ENCODE data around the gene CFAP92.

The CFAP92 gene

DNA sequence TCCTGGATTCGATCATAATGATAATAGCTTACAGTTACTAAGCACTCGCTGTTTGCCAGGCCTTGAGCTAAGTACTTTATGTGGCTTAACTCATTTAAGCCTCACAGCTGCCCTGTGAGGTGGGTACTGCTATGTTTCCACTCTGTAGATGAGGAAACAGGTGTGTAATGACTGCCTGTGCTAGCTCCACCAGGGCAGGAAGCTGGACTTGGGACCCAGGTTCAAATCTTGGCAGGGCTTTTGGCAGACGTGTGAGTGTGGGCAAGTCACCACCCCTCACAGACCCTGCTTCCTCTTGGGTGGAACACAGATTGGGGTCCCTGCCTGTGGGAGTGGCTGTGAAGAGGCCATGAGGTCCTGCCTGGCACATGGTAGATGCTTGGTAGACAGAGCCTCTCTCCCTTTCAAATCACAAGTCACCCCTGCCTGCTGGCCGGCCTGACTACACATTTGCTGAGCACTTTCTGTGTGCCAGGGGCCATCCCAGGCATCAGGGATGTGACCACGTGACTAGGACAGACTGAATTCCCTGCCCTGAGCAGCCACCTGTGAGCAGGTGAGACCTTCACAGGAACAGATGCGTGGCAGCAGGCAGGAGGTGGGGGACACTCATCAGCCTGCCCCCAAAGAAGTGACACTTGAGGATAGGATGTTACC is 10.9 kb upstream of the CFAP92 start:
- DNase-seq (ENCODE audit: low spot score) = no peak

DNA sequence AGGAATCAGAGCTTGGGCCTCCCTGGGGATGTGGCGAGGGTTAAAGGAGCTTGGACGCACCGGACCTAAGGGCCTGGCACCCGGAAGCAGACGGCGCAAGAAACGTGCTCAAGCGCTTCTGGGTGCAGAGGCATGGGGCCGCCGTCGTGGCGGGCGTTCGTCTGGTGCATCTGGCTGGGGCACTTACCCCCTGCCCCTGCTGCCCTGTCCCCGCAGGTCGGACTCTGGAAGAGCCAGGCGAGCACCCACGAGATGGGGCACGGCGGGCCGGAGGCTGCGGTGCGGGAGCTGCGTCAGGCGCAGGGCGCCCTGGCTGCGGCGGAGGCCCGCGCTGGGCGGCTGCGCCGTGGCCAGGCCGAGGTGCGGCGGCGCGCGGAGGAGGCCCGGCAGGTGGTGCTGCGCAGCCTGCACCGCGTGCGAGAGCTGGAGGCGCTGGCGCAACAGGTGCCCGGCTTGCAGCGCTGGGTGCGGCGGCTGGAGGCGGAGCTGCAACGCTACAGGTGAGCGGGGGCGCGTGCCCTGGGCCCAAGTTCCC is 9.8 kb upstream of the CFAP92 start:
- no peak for DNase-seq (ENCODE audit: low spot score)

DNA sequence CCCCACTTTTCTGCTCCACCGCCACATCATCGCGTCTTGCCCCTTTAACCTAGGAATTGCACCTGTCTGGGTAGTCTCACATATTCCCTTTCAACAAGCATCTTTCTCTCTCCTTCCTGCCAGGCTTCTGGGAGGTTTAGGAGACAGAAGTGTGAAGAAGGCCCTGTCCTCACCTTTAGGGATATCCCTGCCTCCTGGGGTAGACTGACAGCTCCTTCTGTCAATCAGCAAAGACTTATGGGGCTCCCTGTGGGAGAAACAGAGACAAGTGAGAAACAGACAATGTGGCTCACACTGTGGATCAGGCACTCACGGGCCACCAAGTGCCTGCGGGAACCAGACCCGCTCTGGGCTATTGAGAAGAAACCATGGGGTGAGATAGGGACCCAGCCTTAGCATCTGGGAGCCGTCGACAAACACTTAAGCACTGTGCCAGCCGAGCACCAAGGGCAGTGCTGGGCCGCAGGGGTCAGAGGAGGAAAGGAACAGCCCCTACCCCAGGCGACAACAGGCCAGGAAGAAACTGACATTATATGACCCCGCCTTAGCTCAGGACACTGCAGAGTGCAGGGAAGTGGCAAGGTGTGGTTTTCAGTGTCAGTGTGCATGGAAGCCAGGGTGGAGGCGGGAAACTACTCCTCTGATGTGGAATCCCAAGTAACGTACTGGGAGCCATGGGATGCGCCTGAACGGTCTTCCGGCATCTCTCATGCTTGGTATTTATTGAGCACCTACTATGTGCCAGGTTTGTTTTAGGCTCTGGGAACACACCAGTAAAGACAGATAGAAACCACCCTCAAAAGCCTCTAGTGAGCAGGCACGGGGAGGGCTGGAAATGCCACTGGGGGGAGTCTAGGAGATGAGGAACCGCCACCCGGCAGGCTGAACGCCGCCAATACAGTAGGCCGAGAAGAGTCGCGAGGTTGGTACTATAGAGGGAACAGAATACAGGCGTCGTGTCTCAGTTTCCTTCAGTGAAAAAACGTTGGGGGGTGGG is 9.0 kb upstream of the CFAP92 start:
- DNase-seq (ENCODE audit: low spot score) = no peak

DNA sequence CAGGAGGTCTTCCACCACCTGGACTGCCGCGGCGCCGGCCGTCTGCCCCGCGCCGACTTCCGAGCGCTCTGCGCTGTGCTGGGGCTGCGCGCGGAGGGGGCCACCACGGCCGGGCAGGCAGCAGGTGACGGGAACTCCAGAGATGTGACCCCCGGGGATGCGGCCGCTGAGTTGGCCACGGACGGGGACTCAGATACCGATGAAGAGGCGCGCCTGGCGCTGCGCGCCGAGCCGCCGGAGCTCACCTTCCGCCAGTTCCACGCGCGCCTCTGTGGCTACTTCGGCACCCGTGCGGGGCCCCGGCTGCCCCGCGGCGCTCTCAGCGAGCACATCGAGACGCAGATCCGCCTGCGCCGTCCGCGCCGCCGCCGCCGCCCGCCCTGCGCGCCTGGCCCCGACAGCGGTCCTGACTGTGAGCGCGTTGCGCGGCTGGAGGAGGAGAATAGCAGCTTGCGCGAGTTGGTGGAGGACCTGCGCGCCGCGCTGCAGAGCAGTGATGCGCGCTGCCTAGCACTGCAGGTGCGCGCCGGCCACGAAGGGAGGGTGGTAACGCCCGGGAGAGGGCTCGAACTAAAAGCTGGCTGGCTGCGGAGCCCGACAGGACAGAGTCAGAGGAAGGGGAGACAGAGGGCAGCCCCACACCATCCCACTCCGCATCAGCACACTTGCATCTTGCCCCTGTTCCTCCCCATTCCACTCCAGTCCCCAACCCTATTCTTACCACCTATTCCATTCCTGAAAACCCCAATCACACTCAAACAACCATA is 8.1 kb upstream of the CFAP92 start:
- DNase-seq (ENCODE audit: low spot score) = peak; percentile 72

DNA sequence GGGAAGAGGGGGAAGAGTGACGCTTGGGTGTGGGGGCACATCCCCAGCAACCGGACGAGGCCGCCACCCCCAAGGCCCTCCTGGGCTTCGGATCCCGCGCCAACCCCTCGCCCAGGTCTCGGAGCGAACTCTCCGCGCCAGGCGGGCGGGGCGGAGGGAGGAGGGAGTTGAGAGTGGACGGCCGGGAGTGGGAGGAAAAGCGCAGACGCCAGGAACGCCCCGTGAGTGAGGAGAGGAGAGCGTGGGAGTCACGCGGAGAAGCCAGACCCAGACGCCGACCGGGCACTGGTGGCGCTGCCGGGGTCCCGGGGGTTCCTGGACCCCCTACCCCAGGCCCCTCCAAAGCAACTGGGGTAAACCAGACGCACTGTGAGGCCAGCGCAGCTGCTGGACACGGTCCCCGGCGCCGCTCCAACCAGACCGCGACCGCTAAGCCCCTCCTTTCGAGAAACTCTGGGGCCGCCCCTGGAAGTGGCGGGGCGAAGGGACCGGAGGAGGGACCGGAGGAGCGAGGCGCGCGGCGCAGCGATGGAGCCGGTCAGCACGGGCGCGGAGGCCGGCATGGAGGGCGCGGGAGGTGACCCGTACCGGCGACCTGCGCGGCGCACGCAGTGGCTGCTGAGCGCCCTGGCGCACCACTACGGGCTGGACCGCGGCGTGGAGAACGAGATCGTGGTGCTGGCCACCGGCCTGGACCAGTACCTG is 7.4 kb upstream of the CFAP92 start, which contains the start of gene EFCC1:
EFCC1 (plus strand) TSS at position 204 of the 705 bp plus-strand sequence; CDS start at position 529, 325 bp downstream.
- DNase-seq (ENCODE audit: low spot score) = peak; percentile 86

DNA sequence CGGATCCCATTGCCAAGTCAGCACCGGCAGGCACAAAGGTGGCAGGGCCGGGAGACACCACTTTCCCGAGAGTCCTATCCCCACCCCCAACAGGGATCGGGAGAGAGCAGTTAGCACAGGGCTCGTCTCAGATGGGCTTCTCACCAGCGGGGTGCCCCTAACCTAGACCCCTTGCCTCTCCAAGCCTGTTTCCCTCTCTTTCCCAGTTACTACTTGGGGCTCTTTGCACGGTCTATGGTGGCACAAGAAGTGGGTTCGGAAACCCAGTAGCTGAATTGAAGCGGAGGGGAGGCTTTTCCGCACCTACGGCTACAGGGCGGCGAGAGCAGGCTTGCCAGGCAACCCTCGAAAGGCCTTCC is 6.8 kb upstream of the CFAP92 start:
- DNase-seq (ENCODE audit: low spot score) = no peak

DNA sequence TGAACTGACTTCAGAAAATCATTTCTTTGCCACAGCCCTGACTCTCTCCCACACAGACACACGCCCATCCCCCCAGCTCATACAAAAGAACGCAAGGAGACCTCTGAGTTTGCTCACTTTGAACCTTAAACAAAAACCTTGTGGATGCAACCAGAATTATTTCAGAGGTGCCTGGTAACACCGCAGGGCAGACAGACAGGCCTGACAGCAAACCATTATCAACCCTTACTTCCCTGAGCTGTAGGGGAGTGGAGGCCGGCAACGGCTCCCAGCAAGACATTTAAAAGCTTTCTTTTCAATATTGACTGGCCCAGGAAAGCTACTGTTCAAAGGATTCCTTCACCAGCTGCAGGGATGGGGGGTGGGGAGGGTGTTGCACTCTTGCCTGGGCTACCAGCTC is 5.2 kb upstream of the CFAP92 start:
- DNase-seq (ENCODE audit: low spot score) = no peak

DNA sequence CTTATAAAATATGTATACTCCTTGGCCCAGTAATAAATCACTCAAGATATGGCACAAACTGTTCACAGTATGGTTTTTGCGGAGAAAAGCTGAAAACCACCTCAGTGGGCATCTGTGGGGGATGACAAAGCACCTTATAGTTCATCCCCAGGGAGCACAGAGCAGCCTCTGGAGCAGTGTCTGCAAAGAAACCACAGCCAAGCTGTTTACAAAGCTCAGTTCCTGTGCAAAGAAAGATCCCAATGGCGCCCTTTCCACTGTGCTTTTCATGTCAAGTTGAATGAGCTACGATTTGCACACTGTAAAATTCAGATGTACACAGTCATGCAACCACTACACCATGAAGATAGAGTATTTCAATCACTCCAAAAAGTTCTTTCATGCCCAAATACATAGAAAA is 4.7 kb upstream of the CFAP92 start:
- DNase-seq (ENCODE audit: low spot score) = no peak

DNA sequence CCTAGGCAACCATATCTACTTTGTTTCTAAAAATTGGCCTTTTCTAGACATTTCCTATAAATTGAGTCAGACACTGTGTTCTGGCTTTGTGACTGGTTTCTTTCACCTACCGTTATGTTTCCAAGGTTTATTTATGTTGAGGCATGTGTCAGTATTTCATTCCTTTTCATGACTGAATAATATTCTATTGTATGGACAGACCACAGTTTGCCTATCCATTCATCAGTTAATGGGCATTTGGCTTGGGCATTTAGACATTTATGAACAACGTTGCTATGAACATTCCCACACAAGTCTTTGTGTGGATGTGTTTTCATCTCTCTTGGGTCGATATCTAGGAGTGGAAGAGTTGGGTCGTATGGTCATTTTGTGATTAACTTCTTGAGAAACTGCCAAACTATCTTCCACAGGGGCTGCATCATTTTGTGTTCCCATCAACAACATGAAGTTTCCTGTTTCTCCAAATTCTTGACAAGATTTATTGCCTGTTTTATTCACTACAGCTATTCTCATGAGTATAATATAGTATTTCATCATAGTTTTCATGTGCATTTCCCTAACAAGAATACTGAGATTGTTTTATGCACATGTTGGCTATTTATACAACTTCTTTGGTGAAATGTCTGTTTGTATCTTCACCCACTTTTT is 3.7 kb upstream of the CFAP92 start:
- no peak for DNase-seq (ENCODE audit: low spot score)

DNA sequence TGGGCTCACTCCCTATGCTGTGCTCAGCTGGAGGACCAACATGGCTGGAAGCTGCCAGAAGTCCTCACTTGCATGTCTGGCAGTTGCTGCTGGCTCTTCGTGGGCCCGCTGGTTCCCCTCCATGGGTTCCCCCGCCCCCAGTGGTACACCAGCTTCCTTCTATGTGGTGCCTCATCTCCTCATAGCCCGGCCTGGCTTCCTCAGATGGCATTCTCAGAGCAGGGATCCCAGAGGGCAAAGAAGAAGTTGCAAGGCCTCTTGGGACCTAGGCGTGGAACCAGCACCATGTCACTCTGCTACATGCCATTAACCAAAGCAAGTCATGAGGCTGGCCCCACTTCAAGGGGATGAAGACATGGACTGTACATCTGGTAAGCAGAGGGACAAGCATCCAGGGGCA is 2.9 kb upstream of the CFAP92 start:
- no peak for DNase-seq (ENCODE audit: low spot score)

DNA sequence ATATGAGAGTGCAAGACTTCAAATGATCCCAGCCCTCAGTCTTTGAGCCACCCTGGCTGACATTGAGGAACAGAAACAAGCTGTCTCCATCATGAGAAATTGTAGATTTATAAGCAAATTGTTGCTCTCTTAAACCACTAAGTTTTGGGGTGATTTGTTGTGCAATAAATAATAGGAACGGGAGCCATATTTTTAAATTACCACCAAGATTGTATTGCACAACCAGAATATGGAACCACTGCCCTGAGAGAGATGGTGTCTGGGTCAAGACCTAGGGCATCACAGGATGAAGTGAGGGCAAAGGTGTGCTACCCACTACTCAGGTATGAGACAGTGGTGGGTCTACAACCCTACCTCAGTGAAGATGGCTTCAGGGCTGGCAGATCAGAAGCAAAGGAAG is 2.3 kb upstream of the CFAP92 start:
- no peak for DNase-seq (ENCODE audit: low spot score)

DNA sequence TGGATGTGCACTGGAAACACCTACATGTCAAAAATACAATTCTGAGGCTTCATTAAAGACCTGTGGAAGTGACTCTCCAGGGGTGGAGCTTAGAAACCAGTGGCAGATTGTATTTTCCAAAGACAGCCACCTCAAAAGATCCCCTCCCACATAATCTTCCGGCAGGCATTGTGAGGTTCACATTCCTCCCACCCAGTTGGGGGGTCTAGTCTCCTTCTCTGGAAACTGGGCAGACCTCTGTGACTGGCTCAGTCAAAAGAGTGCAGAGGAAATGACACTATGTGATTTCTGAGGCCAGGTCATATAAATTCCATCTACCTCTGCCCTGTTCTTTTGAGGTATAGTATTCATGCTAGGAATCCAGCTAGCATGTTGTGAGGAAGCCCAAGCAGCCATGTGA is 1.9 kb upstream of the CFAP92 start:
- no peak for DNase-seq (ENCODE audit: low spot score)

DNA sequence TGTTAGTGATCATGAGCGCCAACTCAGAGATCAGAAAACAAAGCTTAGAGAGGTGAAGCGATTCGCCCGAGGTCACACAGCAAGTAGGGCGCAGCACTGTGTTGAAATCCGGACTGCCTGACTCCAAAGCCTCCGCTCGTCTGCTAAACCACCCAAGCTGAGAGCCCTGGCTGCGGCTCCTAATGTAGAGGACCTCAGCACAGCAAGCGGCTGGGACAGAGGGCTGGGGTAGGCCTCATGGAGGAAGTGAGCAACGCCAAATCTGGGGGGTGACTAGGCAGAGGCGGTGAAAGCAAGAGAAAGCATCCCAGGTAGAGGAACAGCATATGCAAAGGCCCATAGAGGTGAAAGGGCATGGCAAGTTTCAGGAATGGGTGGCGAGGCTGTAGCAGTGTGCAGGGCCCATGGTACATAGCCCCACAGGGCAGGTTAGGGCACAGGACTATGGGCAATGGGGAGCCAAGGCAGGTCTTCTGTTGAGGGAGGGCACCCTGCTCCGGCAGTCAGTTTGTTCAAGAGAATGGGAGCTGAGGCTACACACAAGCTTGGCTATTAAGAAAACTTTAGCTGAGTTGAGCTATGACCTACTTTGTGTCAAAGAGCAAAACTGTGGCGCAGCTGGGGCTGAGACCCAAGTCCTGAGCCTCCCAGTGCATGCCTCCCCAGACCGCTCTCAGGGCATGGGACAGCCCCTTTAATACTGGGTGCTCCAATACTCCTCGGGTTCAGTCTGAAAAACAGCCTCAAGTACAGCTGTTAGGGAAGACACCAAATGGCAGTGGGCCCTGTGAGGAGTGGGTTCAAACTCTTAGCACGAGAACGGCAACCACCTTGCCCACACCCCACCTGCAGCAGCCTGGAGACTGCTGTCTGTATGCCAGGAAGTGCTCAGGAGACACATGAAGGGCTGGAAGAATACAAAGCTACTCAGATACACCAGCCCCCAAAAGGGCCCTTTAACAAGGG is 988 bp upstream of the CFAP92 start:
- no peak for DNase-seq (ENCODE audit: low spot score)

DNA sequence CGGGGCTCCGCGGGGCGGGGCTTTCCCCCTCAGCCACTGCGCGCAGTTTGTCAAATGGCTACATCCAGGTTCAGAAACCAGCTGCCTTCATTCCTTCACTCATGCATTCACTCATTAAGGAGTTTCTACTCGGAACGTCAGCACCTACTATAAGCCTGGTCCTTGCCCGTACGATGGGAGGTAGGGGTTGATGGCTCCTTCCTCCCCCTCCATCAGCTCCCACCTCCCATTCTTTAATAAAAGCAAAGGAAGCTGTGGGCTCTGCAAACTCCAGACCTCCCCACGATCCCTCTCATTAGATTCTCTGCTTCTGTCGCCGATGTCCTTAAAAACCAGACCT is 267 bp upstream of the CFAP92 start:
- DNase-seq (ENCODE audit: low spot score) = no peak

DNA sequence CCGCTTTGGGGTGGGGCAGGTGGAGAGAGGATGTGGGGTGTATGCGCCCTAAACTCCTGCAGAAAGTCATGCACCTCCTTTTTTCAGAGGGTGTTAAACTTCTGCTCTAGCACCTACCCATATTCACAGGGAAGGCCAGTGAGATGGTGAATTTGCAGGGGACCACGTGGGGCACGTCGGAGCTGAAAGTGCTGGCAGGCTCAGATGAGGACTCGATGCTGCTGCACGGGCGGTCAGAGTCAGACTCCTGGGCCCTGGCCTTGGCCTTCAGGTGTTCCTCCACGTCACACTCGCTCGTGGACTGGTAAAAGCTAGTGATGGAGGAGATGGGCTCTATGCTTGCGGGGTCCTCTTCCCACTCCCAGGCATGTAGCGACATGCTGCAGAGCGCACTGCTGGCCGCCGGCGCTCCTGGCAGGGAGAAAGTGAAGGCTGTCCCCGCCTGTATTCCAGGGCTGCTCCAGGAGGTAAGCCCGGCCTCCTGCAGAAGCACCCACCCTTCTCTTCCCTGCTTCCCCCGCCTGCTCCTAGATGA is 883 bp downstream of the CFAP92 start:
- no peak for DNase-seq (ENCODE audit: low spot score)

DNA sequence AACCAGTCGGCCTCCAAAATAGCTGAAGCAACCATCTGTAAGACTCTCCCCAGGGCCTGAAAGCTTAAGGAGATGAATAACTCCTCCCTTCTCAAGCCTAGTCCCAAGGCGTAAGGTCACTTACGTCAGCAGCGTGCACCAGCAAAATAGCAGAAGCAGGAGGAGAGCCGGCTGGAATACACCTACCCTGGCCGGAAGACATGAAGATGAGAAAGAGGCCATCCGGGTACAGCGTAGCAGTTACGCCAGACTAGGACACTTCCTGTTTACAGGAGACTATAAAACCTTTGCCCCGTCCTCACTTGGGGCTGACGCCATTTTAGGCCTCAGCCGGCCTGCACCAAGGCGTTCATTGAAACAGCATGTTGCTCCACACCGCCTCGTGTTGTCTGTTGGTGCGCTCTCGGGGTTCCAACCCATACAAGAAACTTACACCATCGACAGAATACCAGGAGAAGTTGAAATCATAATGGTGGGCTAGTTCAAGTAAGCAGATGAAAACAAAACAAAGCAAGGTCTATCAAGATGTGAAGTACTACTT is 2.5 kb downstream of the CFAP92 start:
- DNase-seq (ENCODE audit: low spot score) = no peak

DNA sequence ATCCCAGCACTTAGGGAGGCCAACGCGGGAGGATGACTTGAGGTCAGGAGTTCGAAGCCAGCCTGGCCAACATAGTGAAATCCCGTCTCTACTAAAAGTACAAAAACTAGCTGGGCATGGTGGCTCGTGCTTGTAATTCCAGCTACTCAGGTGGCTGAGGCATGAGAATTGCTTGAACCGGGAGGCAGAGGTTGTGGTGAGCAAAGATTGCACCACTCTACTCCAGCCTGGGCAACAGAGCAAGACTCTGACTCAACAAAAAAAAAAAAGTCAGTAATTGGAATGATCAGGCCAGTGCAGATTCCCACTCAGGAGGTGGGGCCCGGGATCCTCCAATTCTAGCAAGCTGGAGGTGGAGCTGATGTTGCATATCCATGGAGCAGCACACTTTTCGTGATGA is 5.6 kb downstream of the CFAP92 start:
- no peak for DNase-seq (ENCODE audit: low spot score)

DNA sequence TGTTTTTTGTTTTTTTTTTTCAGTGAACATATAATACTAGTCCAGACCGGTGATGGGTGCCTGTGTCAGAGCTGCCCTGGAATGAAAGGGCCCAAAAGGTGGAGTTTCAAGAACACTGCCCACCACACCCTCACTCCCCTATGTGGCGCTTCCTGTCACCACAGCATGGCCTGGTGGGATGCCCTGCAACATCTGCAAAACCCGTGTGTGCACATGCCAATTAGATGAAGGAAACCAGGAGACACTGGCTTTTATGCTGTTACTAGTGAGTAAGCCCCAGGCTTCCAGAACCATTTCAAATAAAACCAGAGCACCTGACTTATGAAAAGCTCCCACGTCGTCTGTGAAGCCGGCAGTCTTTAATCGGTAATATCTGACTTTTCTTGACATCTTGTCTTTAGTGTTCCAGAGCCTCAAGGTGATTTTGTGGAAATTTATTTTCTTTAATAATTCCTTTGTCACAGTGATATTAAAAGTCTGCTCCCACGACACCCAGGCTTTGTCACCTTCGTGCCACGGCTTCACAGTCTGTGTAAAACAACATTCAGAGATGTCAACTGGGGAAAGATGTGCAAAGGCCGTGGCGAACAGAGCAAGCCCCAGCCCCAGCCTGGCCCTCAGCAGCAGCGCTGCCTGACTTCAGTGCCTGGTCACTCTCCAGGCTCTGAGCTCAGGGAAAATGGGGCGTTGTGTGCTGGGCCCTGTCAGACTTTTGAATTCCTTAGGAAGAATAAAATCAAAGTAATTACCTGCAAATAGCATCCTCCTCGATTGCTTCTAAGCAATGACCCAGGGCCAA is 6.4 kb downstream of the CFAP92 start:
- no peak for DNase-seq (ENCODE audit: low spot score)

DNA sequence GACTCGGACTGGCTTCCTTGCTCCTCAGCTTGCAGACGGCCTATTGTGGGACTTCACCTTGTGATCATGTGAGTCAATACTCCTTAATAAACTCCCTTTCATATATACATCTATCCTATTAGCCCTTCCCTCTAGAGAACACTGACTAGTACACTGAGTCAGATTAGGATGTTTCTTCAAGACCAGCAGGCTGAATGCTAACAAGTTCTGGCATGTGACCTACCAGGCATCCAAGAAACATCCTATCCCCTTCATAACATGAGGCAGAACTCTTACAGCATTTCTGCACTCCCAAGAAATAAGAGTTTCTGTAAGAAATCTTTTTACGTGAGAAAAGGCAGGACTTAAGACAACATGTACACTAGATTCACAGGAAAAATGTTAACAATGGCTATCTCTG is 9.3 kb downstream of the CFAP92 start:
- no peak for DNase-seq (ENCODE audit: low spot score)
